C1 segment of cervical spinal cord (tissue), 14 donors: ENCODE data around the gene MYBPH.
A peak's percentile ranks its signal among the peaks of the same experiment; 100 is the strongest.

Experiments used
- DNase-seq, 14 donors: peaks; one replicate each; lab custom pipeline; 2025; lab: John Stamatoyannopoulos, UW

The MYBPH gene

GRCh38 chr1:203130358-203130985 lies 45.2 kb downstream of the MYBPH start:
- DNase-seq = peak in 1 of 14 donors; percentile 55

- DNase-seq = peak in 12 of 14 donors; percentile 46 to 88 (median 82)
These were observed 46.0 kb downstream of the MYBPH start for GRCh38 chr1:203129501-203130231.

DNA sequence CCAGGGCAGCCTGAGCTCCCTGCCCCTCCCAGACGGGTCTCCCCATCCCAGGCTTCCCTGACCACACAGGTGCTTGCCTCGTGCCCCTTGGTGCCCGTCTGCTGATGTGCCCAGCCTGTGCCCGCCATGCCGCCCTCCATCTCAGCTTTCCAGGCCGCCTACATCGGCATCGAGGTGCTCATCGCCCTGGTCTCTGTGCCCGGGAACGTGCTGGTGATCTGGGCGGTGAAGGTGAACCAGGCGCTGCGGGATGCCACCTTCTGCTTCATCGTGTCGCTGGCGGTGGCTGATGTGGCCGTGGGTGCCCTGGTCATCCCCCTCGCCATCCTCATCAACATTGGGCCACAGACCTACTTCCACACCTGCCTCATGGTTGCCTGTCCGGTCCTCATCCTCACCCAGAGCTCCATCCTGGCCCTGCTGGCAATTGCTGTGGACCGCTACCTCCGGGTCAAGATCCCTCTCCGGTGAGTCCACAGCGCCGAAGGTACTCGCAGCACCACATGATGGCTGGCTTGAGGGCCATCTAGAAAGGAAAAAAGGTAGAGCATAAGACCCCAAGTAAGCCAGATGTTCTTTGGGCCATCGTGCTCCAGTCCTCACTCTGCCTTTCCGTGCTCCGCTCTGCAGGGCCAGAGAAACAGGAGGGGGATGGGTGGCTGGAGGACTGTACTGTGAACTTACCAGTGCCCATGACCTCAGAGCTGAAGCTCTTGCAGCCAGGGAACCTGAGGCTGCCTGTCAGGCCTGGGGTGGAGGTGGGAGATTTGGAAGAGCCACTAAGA lies 46.7 kb downstream of the MYBPH start:
- DNase-seq = peak in 3 of 14 donors; percentile 67 to 76 (median 75)

- no peak for DNase-seq
These were observed 47.3 kb downstream of the MYBPH start for GRCh38 chr1:203128431-203128715.

DNA sequence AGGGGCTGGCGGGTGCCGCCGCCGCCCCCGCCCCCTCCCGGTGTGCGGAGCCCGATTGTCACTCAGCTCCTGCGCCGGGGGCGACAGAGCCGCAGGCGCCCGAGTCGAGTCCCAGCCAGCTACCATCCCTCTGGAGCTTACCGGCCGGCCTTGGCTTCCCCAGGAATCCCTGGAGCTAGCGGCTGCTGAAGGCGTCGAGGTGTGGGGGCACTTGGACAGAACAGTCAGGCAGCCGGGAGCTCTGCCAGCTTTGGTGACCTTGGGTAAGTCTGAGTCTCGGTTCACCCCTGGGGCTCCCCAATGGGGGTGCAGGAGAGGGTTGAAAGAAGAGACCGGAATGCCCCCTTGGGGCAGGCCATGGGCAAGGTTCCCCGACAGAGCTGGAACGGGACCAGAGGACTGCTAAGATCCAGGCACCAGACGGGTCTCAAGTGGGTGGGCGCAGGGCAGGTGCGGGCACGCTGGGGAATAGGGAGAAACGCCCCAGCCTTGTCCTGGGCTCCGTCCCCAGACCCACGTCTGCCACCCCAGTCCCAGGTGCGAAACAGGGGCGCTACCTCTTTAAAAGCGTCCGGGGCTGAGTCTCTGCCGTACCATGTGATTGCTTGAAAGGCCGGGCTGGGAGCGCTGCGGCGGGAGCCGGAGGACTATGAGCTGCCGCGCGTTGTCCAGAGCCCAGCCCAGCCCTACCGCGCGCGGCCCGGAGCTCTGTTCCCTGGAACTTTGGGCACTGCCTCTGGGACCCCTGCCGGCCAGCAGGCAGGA lies 47.8 kb downstream of the MYBPH start, which contains the start of gene ADORA1:
Gene ADORA1 (plus strand): TSS at position 61 of the 765 bp plus-strand sequence. CDS start 1,116 bp downstream, outside the sequence.
- DNase-seq = peak in 12 of 14 donors; percentile 50 to 86 (median 72)

DNA sequence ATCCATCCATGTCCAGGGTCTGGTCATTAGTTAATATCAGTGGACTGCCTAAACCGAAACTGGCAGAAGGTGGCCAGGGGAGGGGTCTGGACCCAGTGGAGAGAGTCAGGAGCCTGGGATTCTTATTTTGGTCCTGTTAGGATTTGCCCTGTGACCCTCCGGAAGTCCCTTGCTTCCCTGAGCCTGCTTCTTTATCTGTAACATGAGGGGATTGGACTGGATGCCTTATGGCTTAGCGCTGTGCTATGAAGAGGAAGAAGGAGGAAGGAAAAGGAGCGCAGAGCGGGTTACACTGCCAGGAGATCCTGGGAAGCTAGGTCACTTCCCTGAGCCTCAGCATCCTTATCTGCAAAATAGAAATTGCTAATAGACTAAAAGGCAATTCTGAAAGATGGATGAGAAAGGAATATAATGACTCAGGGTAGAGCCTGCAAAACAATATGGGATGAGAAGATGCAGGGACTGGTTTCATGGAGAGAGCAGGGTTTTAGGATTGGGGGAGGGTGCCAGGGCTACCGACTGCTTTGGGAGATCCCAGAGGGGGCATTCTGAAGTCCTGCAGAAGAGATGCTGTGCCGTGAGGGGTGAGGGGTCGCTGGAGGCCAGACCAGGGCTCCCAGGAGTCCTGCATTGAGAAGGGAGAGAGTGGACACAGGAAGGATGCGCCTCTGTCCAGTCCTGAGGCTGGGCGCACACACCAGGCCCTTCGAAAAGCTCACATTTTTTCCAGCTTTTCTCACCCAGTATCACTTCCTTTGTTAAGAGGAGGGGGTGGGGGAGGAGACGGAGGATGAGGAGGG lies 48.6 kb downstream of the MYBPH start:
- peak in 1 of 14 donors; percentile 68 for DNase-seq

- peak in 1 of 14 donors; percentile 65 for DNase-seq
These were observed 49.3 kb downstream of the MYBPH start for GRCh38 chr1:203126151-203126865.

GRCh38 chr1:203124546-203125317 lies 50.9 kb downstream of the MYBPH start:
- DNase-seq = no peak

DNA sequence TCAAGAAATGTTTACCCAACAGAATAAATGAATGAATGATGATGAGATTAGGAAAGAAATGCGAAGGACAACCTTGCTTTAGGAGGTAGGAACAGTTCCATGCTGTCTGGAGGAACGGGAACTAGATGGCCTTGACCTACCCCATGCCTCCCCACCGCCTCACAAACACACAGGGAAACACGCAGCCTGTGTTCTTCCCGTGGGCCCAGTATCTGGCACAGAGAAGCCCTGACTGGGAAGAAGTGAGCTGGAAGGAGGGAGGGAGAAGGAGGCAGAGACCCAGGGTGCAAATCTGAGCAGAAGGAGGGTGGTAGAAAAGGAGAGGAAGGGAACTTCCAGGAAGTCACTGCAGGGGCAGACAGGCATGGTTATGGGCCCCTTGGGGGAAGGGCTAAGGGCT lies 51.6 kb downstream of the MYBPH start:
- DNase-seq = no peak

DNA sequence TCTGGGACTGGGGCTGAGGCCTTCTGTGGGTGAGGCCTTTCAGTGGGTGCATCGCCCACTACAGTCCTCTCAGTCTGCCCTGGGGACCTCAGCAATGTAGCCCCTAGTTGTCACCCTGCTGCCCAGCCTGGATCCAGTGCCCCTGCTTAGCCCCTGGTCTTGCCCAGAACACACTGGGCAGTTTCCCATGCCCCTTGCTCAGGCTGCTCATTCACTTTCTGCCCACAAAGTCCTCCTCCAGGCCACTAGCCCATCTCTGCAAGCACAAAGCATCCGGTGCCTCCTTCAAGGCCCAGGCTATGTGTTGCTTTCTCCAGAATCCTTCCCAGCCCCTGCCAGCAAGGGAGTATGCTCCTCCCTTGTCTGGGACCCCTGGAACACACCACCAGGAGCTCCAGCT lies 53.5 kb downstream of the MYBPH start:
- DNase-seq = no peak

DNA sequence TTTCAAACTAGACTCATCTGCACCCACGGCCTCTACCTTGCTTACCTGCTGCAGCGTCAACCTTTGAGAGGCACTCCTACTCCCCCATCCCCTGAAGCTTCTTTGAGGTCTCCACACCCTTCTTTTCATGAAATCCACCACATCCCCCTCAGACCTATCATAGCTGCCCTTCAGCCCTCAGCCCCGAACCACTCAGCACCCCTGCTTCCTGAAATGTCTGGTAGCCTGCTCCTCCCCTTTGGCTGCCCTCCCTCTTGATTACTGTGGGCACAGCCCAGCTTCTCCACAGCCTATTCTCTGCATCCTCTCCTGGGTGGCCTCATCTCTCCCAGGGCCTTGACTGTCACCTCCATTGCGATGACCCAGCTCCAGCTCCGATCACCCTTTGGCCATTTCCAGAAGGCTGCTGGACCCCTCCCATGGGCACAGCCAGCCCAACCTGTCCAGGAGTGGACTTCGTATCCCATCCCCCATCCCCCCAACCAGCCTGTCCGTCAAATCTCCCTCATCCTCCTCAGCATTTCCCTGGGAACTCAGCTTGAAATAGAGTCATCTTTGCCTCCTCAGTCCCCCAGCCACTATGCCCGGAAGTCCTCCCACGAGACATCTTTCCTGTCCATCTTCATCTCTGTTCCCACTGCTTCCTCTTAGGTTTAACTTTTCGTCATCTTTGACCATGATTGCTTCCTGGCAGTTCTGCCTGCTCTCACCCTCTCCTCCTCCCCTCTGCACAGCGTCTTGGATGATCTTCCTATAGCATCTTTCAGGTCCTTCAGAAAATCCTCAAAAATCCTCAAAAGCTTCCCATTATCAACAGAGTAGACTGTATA lies 54.2 kb downstream of the MYBPH start:
- no peak for DNase-seq

GRCh38 chr1:203120325-203121153 lies 55.1 kb downstream of the MYBPH start:
- no peak for DNase-seq
